ENCODE measurements around the gene ANKRD44. TPM values are rescaled to one million over a fixed set of nuclear protein-coding genes. Genes with fewer than 3 reads are reported as not detected.

Gene ANKRD44
- total and polyA plus RNA-seq, 2 experiments from 2014 or later, result 2.9 to 4.9 TPM

- Histone ChIP-seq H3K9ac (no peak overlapping the region), H3F3A (ENCODE audit: insufficient read depth) (no peaks in the 10 kb centered on the region), H3K4me3 (no peak overlapping the region), H3K27me3 (replicated peaks; ENCODE audit: insufficient read depth) (no peaks in the 10 kb centered on the region), H3K4me1 (ENCODE audit: insufficient read depth) (no peaks in the 10 kb centered on the region), H4K20me1 (ENCODE audit: insufficient read depth) (no peaks in the 10 kb centered on the region), H3K27ac (no peak overlapping the region), H3K4me2 (ENCODE audit: unreplicated experiment) (no peak overlapping the region), H3K79me2 (ENCODE audit: insufficient read depth) (no peaks in the 10 kb centered on the region), H2AFZ (no peak overlapping the region), H3K36me3 (ENCODE audit: low read depth) (no peaks in the 10 kb centered on the region), H3K9me3 (ENCODE audit: low read depth) (no peaks in the 10 kb centered on the region), H3K9me2 (ENCODE audit: insufficient read depth) (no peaks in the 10 kb centered on the region)
- in situ Hi-C loops (cut with MboI), result no loop called here
- no peak for DNase-seq
- 77% methylated on average over 2 of the region's 2 CpGs for WGBS, 2 experiments (ENCODE audit: low coverage in 1 of 2, low lambda C conversion rate in 2 of 2, missing lambda C conversion rate in 2 of 2)
- no peak for TF ChIP-seq EZH2phosphoT487 (IDR thresholded peaks at IDR 0.05; ENCODE audit: insufficient read depth, low read depth)
- TF ChIP-seq EZH2 (IDR thresholded peaks at IDR 0.05; ENCODE audit: insufficient read depth, poor library complexity, severe bottlenecking), result no peak
Observed at GRCh38 chr2:197057959-197058358, 252.6 kb downstream of the ANKRD44 start.

GRCh38 chr2:197055045-197055444 lies 255.5 kb downstream of the ANKRD44 start:
- Histone ChIP-seq H3K36me3 (ENCODE audit: low read depth) (no peaks in the 10 kb centered on the region), H3F3A (ENCODE audit: insufficient read depth) (no peaks in the 10 kb centered on the region), H3K27ac (no peak overlapping the region), H3K9me3 (ENCODE audit: low read depth) (no peaks in the 10 kb centered on the region), H4K20me1 (ENCODE audit: insufficient read depth) (no peaks in the 10 kb centered on the region), H3K79me2 (ENCODE audit: insufficient read depth) (no peaks in the 10 kb centered on the region), H2AFZ (no peak overlapping the region), H3K4me2 (ENCODE audit: unreplicated experiment) (no peak overlapping the region), H3K4me3 (no peak overlapping the region), H3K4me1 (ENCODE audit: insufficient read depth) (no peaks in the 10 kb centered on the region), H3K9me2 (ENCODE audit: insufficient read depth) (no peaks in the 10 kb centered on the region), H3K9ac (no peak overlapping the region), H3K27me3 (replicated peaks; ENCODE audit: insufficient read depth) (no peaks in the 10 kb centered on the region)
- TF ChIP-seq EZH2 (IDR thresholded peaks at IDR 0.05; ENCODE audit: insufficient read depth, poor library complexity, severe bottlenecking) (no peak), EZH2phosphoT487 (IDR thresholded peaks at IDR 0.05; ENCODE audit: insufficient read depth, low read depth) (no peak)
- in situ Hi-C loops (cut with MboI), result no loop called here
- no peak for DNase-seq

- H3K27me3 ChIP-seq (replicated peaks; ENCODE audit: insufficient read depth), result no peaks in the 10 kb centered on the region
- no peak overlapping the region for H3K9ac ChIP-seq
- no peaks in the 10 kb centered on the region for H3K4me1 ChIP-seq (ENCODE audit: insufficient read depth)
- H3K27ac ChIP-seq, result no peak overlapping the region
- H3K4me2 ChIP-seq (ENCODE audit: unreplicated experiment), result no peak overlapping the region
- H3K4me3 ChIP-seq, result no peak overlapping the region
- TF ChIP-seq EZH2 (IDR thresholded peaks at IDR 0.05; ENCODE audit: insufficient read depth, poor library complexity, severe bottlenecking), result no peak
- TF ChIP-seq EZH2phosphoT487 (IDR thresholded peaks at IDR 0.05; ENCODE audit: insufficient read depth, low read depth), result no peak
- no peaks in the 10 kb centered on the region for H3F3A ChIP-seq (ENCODE audit: insufficient read depth)
- H3K79me2 ChIP-seq (ENCODE audit: insufficient read depth), result no peaks in the 10 kb centered on the region
- 50 to 66% methylated on average over 1 of the region's 1 CpG for WGBS, 2 experiments (ENCODE audit: low coverage in 1 of 2, low lambda C conversion rate in 2 of 2, missing lambda C conversion rate in 2 of 2)
- in situ Hi-C loops (cut with MboI), result no loop called here
- H3K9me3 ChIP-seq (ENCODE audit: low read depth), result no peaks in the 10 kb centered on the region
- no peak overlapping the region for H2AFZ ChIP-seq
- no peaks in the 10 kb centered on the region for H3K9me2 ChIP-seq (ENCODE audit: insufficient read depth)
- H4K20me1 ChIP-seq (ENCODE audit: insufficient read depth), result no peaks in the 10 kb centered on the region
- H3K36me3 ChIP-seq (ENCODE audit: low read depth), result no peaks in the 10 kb centered on the region
- DNase-seq, result no peak
Observed at GRCh38 chr2:197054437-197054836, 256.1 kb downstream of the ANKRD44 start.

GRCh38 chr2:197052356-197052755 lies 258.2 kb downstream of the ANKRD44 start:
- Histone ChIP-seq H3K9me3 (ENCODE audit: low read depth) (no peaks in the 10 kb centered on the region), H3K27me3 (replicated peaks; ENCODE audit: insufficient read depth) (no peaks in the 10 kb centered on the region), H3K4me1 (ENCODE audit: insufficient read depth) (no peaks in the 10 kb centered on the region), H3K4me2 (ENCODE audit: unreplicated experiment) (no peak overlapping the region), H2AFZ (no peak overlapping the region), H3K9me2 (ENCODE audit: insufficient read depth) (no peaks in the 10 kb centered on the region), H4K20me1 (ENCODE audit: insufficient read depth) (no peaks in the 10 kb centered on the region), H3K36me3 (ENCODE audit: low read depth) (no peaks in the 10 kb centered on the region), H3K9ac (no peak overlapping the region), H3K4me3 (no peak overlapping the region), H3F3A (ENCODE audit: insufficient read depth) (no peaks in the 10 kb centered on the region), H3K27ac (no peak overlapping the region), H3K79me2 (ENCODE audit: insufficient read depth) (no peaks in the 10 kb centered on the region)
- WGBS, 2 experiments (ENCODE audit: low coverage in 1 of 2, low lambda C conversion rate in 2 of 2, missing lambda C conversion rate in 2 of 2), result 51 to 56% methylated on average over 4 of the region's 4 CpGs
- DNase-seq, result no peak
- in situ Hi-C loops (cut with MboI), result no loop called here
- no peak for TF ChIP-seq EZH2 (IDR thresholded peaks at IDR 0.05; ENCODE audit: insufficient read depth, poor library complexity, severe bottlenecking)
- TF ChIP-seq EZH2phosphoT487 (IDR thresholded peaks at IDR 0.05; ENCODE audit: insufficient read depth, low read depth), result no peak

- in situ Hi-C loops (cut with MboI), result no loop called here
- H3K27me3 ChIP-seq (replicated peaks; ENCODE audit: insufficient read depth), result no peaks in the 10 kb centered on the region
- H3K9ac ChIP-seq, result no peak overlapping the region
- H2AFZ ChIP-seq, result no peak overlapping the region
- no peaks in the 10 kb centered on the region for H3K4me1 ChIP-seq (ENCODE audit: insufficient read depth)
- no peaks in the 10 kb centered on the region for H3K9me3 ChIP-seq (ENCODE audit: low read depth)
- no peaks in the 10 kb centered on the region for H4K20me1 ChIP-seq (ENCODE audit: insufficient read depth)
- H3K9me2 ChIP-seq (ENCODE audit: insufficient read depth), result no peaks in the 10 kb centered on the region
- no peaks in the 10 kb centered on the region for H3K79me2 ChIP-seq (ENCODE audit: insufficient read depth)
- no peak overlapping the region for H3K27ac ChIP-seq
- no peak for TF ChIP-seq EZH2phosphoT487 (IDR thresholded peaks at IDR 0.05; ENCODE audit: insufficient read depth, low read depth)
- TF ChIP-seq EZH2 (IDR thresholded peaks at IDR 0.05; ENCODE audit: insufficient read depth, poor library complexity, severe bottlenecking), result no peak
- no peak for DNase-seq
- H3F3A ChIP-seq (ENCODE audit: insufficient read depth), result no peaks in the 10 kb centered on the region
- H3K4me2 ChIP-seq (ENCODE audit: unreplicated experiment), result no peak overlapping the region
- H3K36me3 ChIP-seq (ENCODE audit: low read depth), result no peaks in the 10 kb centered on the region
- no peak overlapping the region for H3K4me3 ChIP-seq
Observed at GRCh38 chr2:197045115-197045514, 265.5 kb downstream of the ANKRD44 start.
